ENCODE results near the gene HOXB3.
A peak's percentile ranks its signal among the peaks of the same experiment; 100 is the strongest.

Gene HOXB3

GRCh38 chr17:48597778-48598631 lies 8.0 kb upstream of the HOXB3 start:
- H3K9ac ChIP-seq (ENCODE audit: low read depth in 1 of 2, low read length in 2 of 2) = peak overlapping the region; percentile 60 to 73
- H3K27me3 ChIP-seq (ENCODE audit: control insufficient read depth in 2 of 2, insufficient read depth in 2 of 2, low read length in 2 of 2) = peaks cover 2 to 8% of the 10 kb centered on the region in 2 donors
- H3K36me3 ChIP-seq (ENCODE audit: control insufficient read depth in 2 of 2, insufficient read depth in 2 of 2, low read length in 2 of 2) = peaks cover 23 to 25% of the 10 kb centered on the region in 2 donors
- H3K9me3 ChIP-seq (ENCODE audit: control insufficient read depth in 2 of 2, low read length in 2 of 2) = no peaks in the 10 kb centered on the region
- H3K4me3 ChIP-seq (ENCODE audit: low read length in 2 of 2) = peak overlapping the region; percentile 53 to 70
- H3K4me1 ChIP-seq (ENCODE audit: control insufficient read depth in 2 of 2, insufficient read depth in 2 of 2, low read length in 2 of 2) = peaks cover 49 to 51% of the 10 kb centered on the region in 2 donors
- H3K27ac ChIP-seq (ENCODE audit: low read depth in 2 of 2, low read length in 2 of 2) = peak overlapping the region; percentile 75 to 77

- Histone ChIP-seq H3K27me3 (ENCODE audit: control insufficient read depth in 2 of 2, insufficient read depth in 2 of 2, low read length in 2 of 2) (peaks cover 2 to 8% of the 10 kb centered on the region in 2 donors), H3K4me1 (ENCODE audit: control insufficient read depth in 2 of 2, insufficient read depth in 2 of 2, low read length in 2 of 2) (peaks cover 49 to 51% of the 10 kb centered on the region in 2 donors)
Observed at GRCh38 chr17:48597528-48597777, 7.4 kb upstream of the HOXB3 start.

GRCh38 chr17:48596735-48597527 lies 6.9 kb upstream of the HOXB3 start:
- peaks cover 47 to 51% of the 10 kb centered on the region in 2 donors for H3K4me1 ChIP-seq (ENCODE audit: control insufficient read depth in 2 of 2, insufficient read depth in 2 of 2, low read length in 2 of 2)
- peak overlapping the region; percentile 75 to 77 for H3K27ac ChIP-seq (ENCODE audit: low read depth in 2 of 2, low read length in 2 of 2)

More at GRCh38 chr17:48597528-48597777, 7.4 kb upstream of the HOXB3 start:
- H3K4me3 ChIP-seq (ENCODE audit: low read length in 2 of 2) = peak overlapping the region; percentile 53 to 70
- H3K9ac ChIP-seq (ENCODE audit: low read depth in 1 of 2, low read length in 2 of 2) = peak overlapping the region; percentile 60 to 73
- H3K36me3 ChIP-seq (ENCODE audit: control insufficient read depth in 2 of 2, insufficient read depth in 2 of 2, low read length in 2 of 2) = peaks cover 23 to 26% of the 10 kb centered on the region in 2 donors
- H3K27ac ChIP-seq (ENCODE audit: low read depth in 2 of 2, low read length in 2 of 2) = peak overlapping the region; percentile 75 to 77
- H3K9me3 ChIP-seq (ENCODE audit: control insufficient read depth in 2 of 2, low read length in 2 of 2) = no peaks in the 10 kb centered on the region

GRCh38 chr17:48596000-48596734 lies 6.1 kb upstream of the HOXB3 start:
- Histone ChIP-seq H3K9me3 (ENCODE audit: control insufficient read depth in 2 of 2, low read length in 2 of 2) (no peaks in the 10 kb centered on the region), H3K9ac (ENCODE audit: low read depth in 1 of 2, low read length in 2 of 2) (peak overlapping the region; percentile 14 to 73), H3K4me1 (ENCODE audit: control insufficient read depth in 2 of 2, insufficient read depth in 2 of 2, low read length in 2 of 2) (peaks cover 40 to 50% of the 10 kb centered on the region in 2 donors), H3K27me3 (ENCODE audit: control insufficient read depth in 2 of 2, insufficient read depth in 2 of 2, low read length in 2 of 2) (peaks cover 0 to 8% of the 10 kb centered on the region in 2 donors), H3K36me3 (ENCODE audit: control insufficient read depth in 2 of 2, insufficient read depth in 2 of 2, low read length in 2 of 2) (peaks cover 23 to 29% of the 10 kb centered on the region in 2 donors), H3K27ac (ENCODE audit: low read depth in 2 of 2, low read length in 2 of 2) (no peak overlapping the region), H3K4me3 (ENCODE audit: low read length in 2 of 2) (peak overlapping the region; percentile 53 to 70)

More at GRCh38 chr17:48596735-48597527, 6.9 kb upstream of the HOXB3 start:
- peak overlapping the region; percentile 53 to 70 for H3K4me3 ChIP-seq (ENCODE audit: low read length in 2 of 2)
- peaks cover 23 to 26% of the 10 kb centered on the region in 2 donors for H3K36me3 ChIP-seq (ENCODE audit: control insufficient read depth in 2 of 2, insufficient read depth in 2 of 2, low read length in 2 of 2)
- peak overlapping the region; percentile 41 to 73 for H3K9ac ChIP-seq (ENCODE audit: low read depth in 1 of 2, low read length in 2 of 2)
- H3K9me3 ChIP-seq (ENCODE audit: control insufficient read depth in 2 of 2, low read length in 2 of 2) = no peaks in the 10 kb centered on the region
- peaks cover 1 to 8% of the 10 kb centered on the region in 2 donors for H3K27me3 ChIP-seq (ENCODE audit: control insufficient read depth in 2 of 2, insufficient read depth in 2 of 2, low read length in 2 of 2)

- Histone ChIP-seq H3K9ac (ENCODE audit: low read depth in 1 of 2, low read length in 2 of 2) (no peak overlapping the region), H3K27ac (ENCODE audit: low read depth in 2 of 2, low read length in 2 of 2) (peak overlapping the region in 1 of 2 donors; percentile 56), H3K9me3 (ENCODE audit: control insufficient read depth in 2 of 2, low read length in 2 of 2) (no peaks in the 10 kb centered on the region), H3K27me3 (ENCODE audit: control insufficient read depth in 2 of 2, insufficient read depth in 2 of 2, low read length in 2 of 2) (peaks cover 0 to 2% of the 10 kb centered on the region in 2 donors), H3K4me1 (ENCODE audit: control insufficient read depth in 2 of 2, insufficient read depth in 2 of 2, low read length in 2 of 2) (peaks cover 42 to 49% of the 10 kb centered on the region in 2 donors), H3K36me3 (ENCODE audit: control insufficient read depth in 2 of 2, insufficient read depth in 2 of 2, low read length in 2 of 2) (peaks cover 23 to 29% of the 10 kb centered on the region in 2 donors), H3K4me3 (ENCODE audit: low read length in 2 of 2) (no peak overlapping the region)
Observed at GRCh38 chr17:48595278-48595999, 5.4 kb upstream of the HOXB3 start.

- H3K4me1 ChIP-seq (ENCODE audit: control insufficient read depth in 2 of 2, insufficient read depth in 2 of 2, low read length in 2 of 2) = peaks cover 41 to 44% of the 10 kb centered on the region in 2 donors
- peaks cover 23 to 29% of the 10 kb centered on the region in 2 donors for H3K36me3 ChIP-seq (ENCODE audit: control insufficient read depth in 2 of 2, insufficient read depth in 2 of 2, low read length in 2 of 2)
- H3K27ac ChIP-seq (ENCODE audit: low read depth in 2 of 2, low read length in 2 of 2) = peak overlapping the region; percentile 10 to 56
- H3K27me3 ChIP-seq (ENCODE audit: control insufficient read depth in 2 of 2, insufficient read depth in 2 of 2, low read length in 2 of 2) = peaks cover 0 to 2% of the 10 kb centered on the region in 2 donors
- peak overlapping the region in 1 of 2 donors; percentile 31 for H3K4me3 ChIP-seq (ENCODE audit: low read length in 2 of 2)
- H3K9ac ChIP-seq (ENCODE audit: low read depth in 1 of 2, low read length in 2 of 2) = peak overlapping the region in 1 of 2 donors; percentile 1
- no peaks in the 10 kb centered on the region for H3K9me3 ChIP-seq (ENCODE audit: control insufficient read depth in 2 of 2, low read length in 2 of 2)
Observed at GRCh38 chr17:48594538-48595277, 4.7 kb upstream of the HOXB3 start.

GRCh38 chr17:48593840-48594537 lies 3.9 kb upstream of the HOXB3 start:
- H3K9me3 ChIP-seq (ENCODE audit: control insufficient read depth in 2 of 2, low read length in 2 of 2) = no peaks in the 10 kb centered on the region
- H3K9ac ChIP-seq (ENCODE audit: low read depth in 1 of 2, low read length in 2 of 2) = peak overlapping the region in 1 of 2 donors; percentile 1
- H3K27ac ChIP-seq (ENCODE audit: low read depth in 2 of 2, low read length in 2 of 2) = peak overlapping the region; percentile 10 to 56
- H3K27me3 ChIP-seq (ENCODE audit: control insufficient read depth in 2 of 2, insufficient read depth in 2 of 2, low read length in 2 of 2) = peaks cover 0 to 2% of the 10 kb centered on the region in 2 donors
- H3K4me1 ChIP-seq (ENCODE audit: control insufficient read depth in 2 of 2, insufficient read depth in 2 of 2, low read length in 2 of 2) = peaks cover 37 to 38% of the 10 kb centered on the region in 2 donors
- peaks cover 23 to 29% of the 10 kb centered on the region in 2 donors for H3K36me3 ChIP-seq (ENCODE audit: control insufficient read depth in 2 of 2, insufficient read depth in 2 of 2, low read length in 2 of 2)
- peak overlapping the region; percentile 31 to 53 for H3K4me3 ChIP-seq (ENCODE audit: low read length in 2 of 2)

- Histone ChIP-seq H3K4me1 (ENCODE audit: control insufficient read depth in 2 of 2, insufficient read depth in 2 of 2, low read length in 2 of 2) (peaks cover 30 to 33% of the 10 kb centered on the region in 2 donors), H3K4me3 (ENCODE audit: low read length in 2 of 2) (peak within 1 kb of the TSS; percentile 53 to 69), H3K27me3 (ENCODE audit: control insufficient read depth in 2 of 2, insufficient read depth in 2 of 2, low read length in 2 of 2) (peaks cover 0 to 2% of the 10 kb centered on the region in 2 donors), H3K27ac (ENCODE audit: low read depth in 2 of 2, low read length in 2 of 2) (peak within 1 kb of the TSS; percentile 57 to 87), H3K36me3 (ENCODE audit: control insufficient read depth in 2 of 2, insufficient read depth in 2 of 2, low read length in 2 of 2) (peaks cover 23 to 29% of the 10 kb centered on the region in 2 donors), H3K9me3 (ENCODE audit: control insufficient read depth in 2 of 2, low read length in 2 of 2) (no peaks in the 10 kb centered on the region), H3K9ac (ENCODE audit: low read depth in 1 of 2, low read length in 2 of 2) (peak within 1 kb of the TSS; percentile 35 to 57)
Observed at GRCh38 chr17:48593126-48593829, 3.2 kb upstream of the HOXB3 start, which contains the start of gene HOXB5. Gene HOXB5 (minus strand): TSS chr17:48593779. CDS start chr17:48593682, 97 bp downstream.
